ENCODE data around the gene CORO7. TPM values are rescaled to one million over a fixed set of nuclear protein-coding genes. Genes with fewer than 3 reads are reported as not detected.
A peak's percentile ranks its signal among the peaks of the same experiment; 100 is the strongest.

Gene CORO7
- total RNA-seq, 1 donor: 17.7 TPM

- Histone ChIP-seq H3K4me3 (ENCODE audit: insufficient read depth, low read length) (no peak overlapping the region), H2AFZ (ENCODE audit: low read length) (no peak overlapping the region), H3K36me3 (ENCODE audit: insufficient read depth, low read length) (no peaks in the 10 kb centered on the region), H3K27ac (ENCODE audit: low read depth, low read length) (peak overlapping the region; percentile 37), H3K4me2 (ENCODE audit: insufficient read depth, low read length) (peak overlapping the region; percentile 61), H4K20me1 (ENCODE audit: insufficient read depth, low read length) (peaks cover 80% of the 10 kb centered on the region), H3K9me3 (ENCODE audit: low read depth, low read length) (no peaks in the 10 kb centered on the region), H3K79me2 (ENCODE audit: insufficient read depth, low read length) (peaks cover 94% of the 10 kb centered on the region), H3K4me1 (ENCODE audit: insufficient read depth, low read length) (peaks cover 54% of the 10 kb centered on the region), H3K27me3 (ENCODE audit: insufficient read depth, low read length) (no peaks in the 10 kb centered on the region)
- TF ChIP-seq CTCF (IDR thresholded peaks at IDR 0.05; ENCODE audit: extremely low read depth, low read depth, low read length): no peak
- DNase-seq (ENCODE audit: insufficient read length, low spot score, missing footprints): peak; percentile 91
These were observed 95.7 kb downstream of the CORO7 start for GRCh38 chr16:4320571-4321137.

- no peaks in the 10 kb centered on the region for H3K36me3 ChIP-seq (ENCODE audit: insufficient read depth, low read length)
- TF ChIP-seq CTCF (IDR thresholded peaks at IDR 0.05; ENCODE audit: extremely low read depth, low read depth, low read length): no peak
- no peak overlapping the region for H2AFZ ChIP-seq (ENCODE audit: low read length)
- H3K79me2 ChIP-seq (ENCODE audit: insufficient read depth, low read length): peaks cover 85% of the 10 kb centered on the region
- H3K4me1 ChIP-seq (ENCODE audit: insufficient read depth, low read length): peaks cover 54% of the 10 kb centered on the region
- H4K20me1 ChIP-seq (ENCODE audit: insufficient read depth, low read length): peaks cover 74% of the 10 kb centered on the region
- H3K27ac ChIP-seq (ENCODE audit: low read depth, low read length): peak overlapping the region; percentile 37
- DNase-seq (ENCODE audit: insufficient read length, low spot score, missing footprints): peak; percentile 97
- H3K27me3 ChIP-seq (ENCODE audit: insufficient read depth, low read length): no peaks in the 10 kb centered on the region
- no peaks in the 10 kb centered on the region for H3K9me3 ChIP-seq (ENCODE audit: low read depth, low read length)
- H3K4me3 ChIP-seq (ENCODE audit: insufficient read depth, low read length): peak overlapping the region; percentile 33
- H3K4me2 ChIP-seq (ENCODE audit: insufficient read depth, low read length): peak overlapping the region; percentile 61
These were observed 96.7 kb downstream of the CORO7 start for GRCh38 chr16:4319454-4320421.

GRCh38 chr16:4318967-4319366 lies 97.4 kb downstream of the CORO7 start:
- peak; percentile 73 for DNase-seq (ENCODE audit: insufficient read length, low spot score, missing footprints)
- H2AFZ ChIP-seq (ENCODE audit: low read length): no peak overlapping the region
- peak overlapping the region; percentile 11 for H3K27ac ChIP-seq (ENCODE audit: low read depth, low read length)
- H4K20me1 ChIP-seq (ENCODE audit: insufficient read depth, low read length): peaks cover 66% of the 10 kb centered on the region
- H3K4me2 ChIP-seq (ENCODE audit: insufficient read depth, low read length): peak overlapping the region; percentile 85
- no peaks in the 10 kb centered on the region for H3K36me3 ChIP-seq (ENCODE audit: insufficient read depth, low read length)
- no peak for TF ChIP-seq CTCF (IDR thresholded peaks at IDR 0.05; ENCODE audit: extremely low read depth, low read depth, low read length)
- peaks cover 46% of the 10 kb centered on the region for H3K4me1 ChIP-seq (ENCODE audit: insufficient read depth, low read length)
- no peak overlapping the region for H3K4me3 ChIP-seq (ENCODE audit: insufficient read depth, low read length)
- H3K79me2 ChIP-seq (ENCODE audit: insufficient read depth, low read length): peaks cover 77% of the 10 kb centered on the region
- H3K9me3 ChIP-seq (ENCODE audit: low read depth, low read length): no peaks in the 10 kb centered on the region
- H3K27me3 ChIP-seq (ENCODE audit: insufficient read depth, low read length): no peaks in the 10 kb centered on the region

- Histone ChIP-seq H3K36me3 (ENCODE audit: insufficient read depth, low read length) (no peaks in the 10 kb centered on the region), H3K79me2 (ENCODE audit: insufficient read depth, low read length) (peaks cover 72% of the 10 kb centered on the region), H3K9me3 (ENCODE audit: low read depth, low read length) (no peaks in the 10 kb centered on the region), H3K4me3 (ENCODE audit: insufficient read depth, low read length) (peak overlapping the region; percentile 89), H3K4me1 (ENCODE audit: insufficient read depth, low read length) (peaks cover 42% of the 10 kb centered on the region), H3K4me2 (ENCODE audit: insufficient read depth, low read length) (peak overlapping the region; percentile 85), H3K27me3 (ENCODE audit: insufficient read depth, low read length) (no peaks in the 10 kb centered on the region), H4K20me1 (ENCODE audit: insufficient read depth, low read length) (peaks cover 61% of the 10 kb centered on the region), H2AFZ (ENCODE audit: low read length) (no peak overlapping the region), H3K27ac (ENCODE audit: low read depth, low read length) (peak overlapping the region; percentile 60)
- peak; percentile 94 for DNase-seq (ENCODE audit: insufficient read length, low spot score, missing footprints)
- no peak for TF ChIP-seq CTCF (IDR thresholded peaks at IDR 0.05; ENCODE audit: extremely low read depth, low read depth, low read length)
These were observed 97.9 kb downstream of the CORO7 start for GRCh38 chr16:4318451-4318910.
